ENCODE results near the gene ELFN2.

- no peak for TF ChIP-seq EZH2 (optimal IDR thresholded peaks at IDR 0.05; ENCODE audit: low read depth, low read length)
- TF ChIP-seq, protein P1, sequence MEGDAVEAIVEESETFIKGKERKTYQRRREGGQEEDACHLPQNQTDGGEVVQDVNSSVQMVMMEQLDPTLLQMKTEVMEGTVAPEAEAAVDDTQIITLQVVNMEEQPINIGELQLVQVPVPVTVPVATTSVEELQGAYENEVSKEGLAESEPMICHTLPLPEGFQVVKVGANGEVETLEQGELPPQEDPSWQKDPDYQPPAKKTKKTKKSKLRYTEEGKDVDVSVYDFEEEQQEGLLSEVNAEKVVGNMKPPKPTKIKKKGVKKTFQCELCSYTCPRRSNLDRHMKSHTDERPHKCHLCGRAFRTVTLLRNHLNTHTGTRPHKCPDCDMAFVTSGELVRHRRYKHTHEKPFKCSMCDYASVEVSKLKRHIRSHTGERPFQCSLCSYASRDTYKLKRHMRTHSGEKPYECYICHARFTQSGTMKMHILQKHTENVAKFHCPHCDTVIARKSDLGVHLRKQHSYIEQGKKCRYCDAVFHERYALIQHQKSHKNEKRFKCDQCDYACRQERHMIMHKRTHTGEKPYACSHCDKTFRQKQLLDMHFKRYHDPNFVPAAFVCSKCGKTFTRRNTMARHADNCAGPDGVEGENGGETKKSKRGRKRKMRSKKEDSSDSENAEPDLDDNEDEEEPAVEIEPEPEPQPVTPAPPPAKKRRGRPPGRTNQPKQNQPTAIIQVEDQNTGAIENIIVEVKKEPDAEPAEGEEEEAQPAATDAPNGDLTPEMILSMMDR (IDR thresholded peaks at IDR 0.05; ENCODE audit: low read length), result no peak
Observed at GRCh38 chr22:37355174-37355573, 72.1 kb downstream of the ELFN2 start.

Measured in MM.1S (cell line).